Cardiac muscle cell (in vitro differentiated cells and primary cell): ENCODE results near the gene HACD4. TPM values are rescaled to one million over a fixed set of nuclear protein-coding genes. Genes with fewer than 3 reads are reported as not detected.
A peak's percentile ranks its signal among the peaks of the same experiment; 100 is the strongest.

Experiments
- DNase-seq, 2 donors: peaks; one replicate each; pipeline versions ENCODE4 v3.0.0 to v3.0.0-alpha.2; 2010 to 2017; ENCODE audit warnings: low read depth in 1 of 2, low spot score in 1 of 2
- H3K27ac ChIP-seq: fragments of 200-600 bp; sonication (generic); 2 replicates; pipeline ENCODE4 v1.5.1; 2016
- H3K27me3 ChIP-seq: fragments of 200-600 bp; sonication (generic); 2 replicates; pipeline ENCODE4 v1.6.0; 2016; ENCODE audit warnings: control low read depth
- H3K36me3 ChIP-seq: fragments of 200-600 bp; sonication (generic); 2 replicates; pipeline ENCODE4 v1.5.1; 2016; ENCODE audit warnings: control low read depth
- H3K4me1 ChIP-seq: fragments of 200-600 bp; sonication (generic); 2 replicates; pipeline ENCODE4 v1.8.1; 2017; ENCODE audit warnings: low read depth, mild to moderate bottlenecking, mixed run types
- H3K4me3 ChIP-seq: fragments of 200-600 bp; sonication (generic); 2 replicates; pipeline ENCODE4 v1.5.1; 2016; ENCODE audit warnings: mild to moderate bottlenecking
- H3K9me3 ChIP-seq: fragments of 200-600 bp; sonication (generic); 2 replicates; pipeline ENCODE4 v1.5.1; 2017; ENCODE audit warnings: low read depth, mild to moderate bottlenecking, control low read depth
- CTCF ChIP-seq: IDR thresholded peaks from 2 replicates; pipeline ENCODE4 v1.5.1; 2012; ENCODE audit warnings: low read depth, mild to moderate bottlenecking, low read length
- polyA plus RNA-seq: library from polyadenylated mRNA; unstranded; fragments of >200 nt; fragmentation: Nextera tagmentation; extraction: Ambion mirVana; gene quantifications from 2 replicates; pipeline ENCODE4 v1.2.1, GENCODE V29; 2016
- total RNA-seq: library from RNA; depleted of rRNA; stranded (reverse); fragments of >200 nt; gene quantifications from 2 replicates; pipeline ENCODE4 v1.2.3, GENCODE V29; 2016

The HACD4 gene
- total and polyA plus RNA-seq, 2 experiments from 2014 or later, result 0.29 to 0.36 TPM

GRCh38 chr9:20972684-20973083 lies 58.8 kb downstream of the HACD4 start:
- H3K4me3 ChIP-seq, result no peak overlapping the region
- no peaks in the 10 kb centered on the region for H3K4me1 ChIP-seq
- H3K27ac ChIP-seq, result no peak overlapping the region
- peaks cover 10% of the 10 kb centered on the region for H3K36me3 ChIP-seq
- no peak for DNase-seq
- no peaks in the 10 kb centered on the region for H3K9me3 ChIP-seq
- H3K27me3 ChIP-seq, result no peaks in the 10 kb centered on the region
- no peak for TF ChIP-seq CTCF

- Histone ChIP-seq H3K27ac (no peak overlapping the region), H3K36me3 (peaks cover 4% of the 10 kb centered on the region), H3K4me3 (no peak overlapping the region), H3K9me3 (no peaks in the 10 kb centered on the region), H3K4me1 (no peaks in the 10 kb centered on the region), H3K27me3 (no peaks in the 10 kb centered on the region)
- peak in 1 of 2 donors; percentile 3 for DNase-seq
- TF ChIP-seq CTCF, result no peak
These were observed 68.8 kb downstream of the HACD4 start for GRCh38 chr9:20962536-20963225.

- no peak for DNase-seq
- H3K27me3 ChIP-seq, result no peaks in the 10 kb centered on the region
- H3K4me3 ChIP-seq, result no peak overlapping the region
- H3K9me3 ChIP-seq, result no peaks in the 10 kb centered on the region
- no peak for TF ChIP-seq CTCF
- H3K36me3 ChIP-seq, result peaks cover 31% of the 10 kb centered on the region
- H3K4me1 ChIP-seq, result peaks cover 3% of the 10 kb centered on the region
- H3K27ac ChIP-seq, result no peak overlapping the region
These were observed 80.7 kb downstream of the HACD4 start for GRCh38 chr9:20950707-20951106.

Other genes with a start within 250 kb of the HACD4 start
- not detected in 2 replicates for gene IFNB1, start 46.3 kb upstream of the HACD4 start, total RNA-seq
- gene IFNB1, start 46.3 kb upstream of the HACD4 start, polyA plus RNA-seq, result not detected in 2 replicates
- not detected in 2 replicates for gene IFNW1, start 110.2 kb upstream of the HACD4 start, total RNA-seq
- gene IFNW1, start 110.2 kb upstream of the HACD4 start, polyA plus RNA-seq, result not detected in 2 replicates
- gene IFNA21, start 135.0 kb upstream of the HACD4 start, total RNA-seq, result not detected in 2 replicates
- not detected in 2 replicates for gene IFNA21, start 135.0 kb upstream of the HACD4 start, polyA plus RNA-seq
- gene IFNA4, start 155.9 kb upstream of the HACD4 start, total RNA-seq, result not detected in 2 replicates
- gene IFNA4, start 155.9 kb upstream of the HACD4 start, polyA plus RNA-seq, result not detected in 2 replicates
- not detected in 2 replicates for gene IFNA7, start 170.6 kb upstream of the HACD4 start, total RNA-seq
- gene IFNA7, start 170.6 kb upstream of the HACD4 start, polyA plus RNA-seq, result not detected in 2 replicates
- gene IFNA10, start 175.5 kb upstream of the HACD4 start, total RNA-seq, result not detected in 2 replicates
- gene IFNA10, start 175.5 kb upstream of the HACD4 start, polyA plus RNA-seq, result not detected in 2 replicates
- not detected in 2 replicates for gene IFNA16, start 185.7 kb upstream of the HACD4 start, total RNA-seq
- gene IFNA16, start 185.7 kb upstream of the HACD4 start, polyA plus RNA-seq, result not detected in 2 replicates
- gene IFNA17, start 196.6 kb upstream of the HACD4 start, total RNA-seq, result not detected in 2 replicates
- not detected in 2 replicates for gene IFNA17, start 196.6 kb upstream of the HACD4 start, polyA plus RNA-seq
- not detected in 2 replicates for gene IFNA14, start 208.4 kb upstream of the HACD4 start, total RNA-seq
- not detected in 2 replicates for gene IFNA14, start 208.4 kb upstream of the HACD4 start, polyA plus RNA-seq